ENCODE data around the gene DYDC2. TPM values are rescaled to one million over a fixed set of nuclear protein-coding genes. Genes with fewer than 3 reads are reported as not detected.

Gene DYDC2
- total and polyA plus RNA-seq, 9 of the 15 experiments (the other 6 are each of a cell fraction or from before 2014, with no cell fraction given) = 0.06 to 0.34 (median 0.15) TPM; not detected in 5

GRCh38 chr10:80380185-80380584 lies 23.6 kb downstream of the DYDC2 start:
- in situ Hi-C loops (cut with MboI) = loop anchor here (5.0 to 10.0 kb wide), 2 partner anchors 62 to 125 kb away; no protein-coding TSS in a partner anchor
- no TSS peak for BruUV-seq (replicated peaks)
- no peak for TF ChIP-seq HDAC8 (tag; IDR thresholded peaks at IDR 0.05)
- TF ChIP-seq MCM7 (IDR thresholded peaks at IDR 0.05) = no peak
- no peak for TF ChIP-seq CBX5 (IDR thresholded peaks at IDR 0.05; ENCODE audit: borderline replicate concordance, low read depth)
- TF ChIP-seq TCFL5 (CRISPR knock-in tag; conservative IDR thresholded peaks at IDR 0.05) = no peak
- TF ChIP-seq ZNF696 (CRISPR knock-in tag; conservative IDR thresholded peaks at IDR 0.05) = no peak
- no peak for TF ChIP-seq ZBTB17 (CRISPR knock-in tag; IDR thresholded peaks at IDR 0.05)
- no peak for TF ChIP-seq HLTF (IDR thresholded peaks at IDR 0.05)
- TF ChIP-seq MYNN (IDR thresholded peaks at IDR 0.05) = no peak
- no peak for TF ChIP-seq MYNN (CRISPR knock-in tag; IDR thresholded peaks at IDR 0.05)
- TF ChIP-seq STAG1 (CRISPR knock-in tag; IDR thresholded peaks at IDR 0.05; ENCODE audit: borderline replicate concordance) = no peak
- no peak for TF ChIP-seq SRSF3 (IDR thresholded peaks at IDR 0.05; ENCODE audit: insufficient read depth, low read length)
- TF ChIP-seq, protein P1, sequence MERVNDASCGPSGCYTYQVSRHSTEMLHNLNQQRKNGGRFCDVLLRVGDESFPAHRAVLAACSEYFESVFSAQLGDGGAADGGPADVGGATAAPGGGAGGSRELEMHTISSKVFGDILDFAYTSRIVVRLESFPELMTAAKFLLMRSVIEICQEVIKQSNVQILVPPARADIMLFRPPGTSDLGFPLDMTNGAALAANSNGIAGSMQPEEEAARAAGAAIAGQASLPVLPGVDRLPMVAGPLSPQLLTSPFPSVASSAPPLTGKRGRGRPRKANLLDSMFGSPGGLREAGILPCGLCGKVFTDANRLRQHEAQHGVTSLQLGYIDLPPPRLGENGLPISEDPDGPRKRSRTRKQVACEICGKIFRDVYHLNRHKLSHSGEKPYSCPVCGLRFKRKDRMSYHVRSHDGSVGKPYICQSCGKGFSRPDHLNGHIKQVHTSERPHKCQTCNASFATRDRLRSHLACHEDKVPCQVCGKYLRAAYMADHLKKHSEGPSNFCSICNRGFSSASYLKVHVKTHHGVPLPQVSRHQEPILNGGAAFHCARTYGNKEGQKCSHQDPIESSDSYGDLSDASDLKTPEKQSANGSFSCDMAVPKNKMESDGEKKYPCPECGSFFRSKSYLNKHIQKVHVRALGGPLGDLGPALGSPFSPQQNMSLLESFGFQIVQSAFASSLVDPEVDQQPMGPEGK (CRISPR knock-in tag; IDR thresholded peaks at IDR 0.05; ENCODE audit: borderline replicate concordance) = no peak
- TF ChIP-seq HINFP (tag; conservative IDR thresholded peaks at IDR 0.05; ENCODE audit: low read depth) = no peak
- no peak for TF ChIP-seq RBBP5 (IDR thresholded peaks at IDR 0.05; ENCODE audit: borderline replicate concordance, insufficient read depth, low read length, poor library complexity, severe bottlenecking)
- no peak for TF ChIP-seq ZNF174 (CRISPR knock-in tag; IDR thresholded peaks at IDR 0.05)
- no peak for TF ChIP-seq ZNF431 (CRISPR knock-in tag; IDR thresholded peaks at IDR 0.05)
- no peak for TF ChIP-seq MYC (IDR thresholded peaks at IDR 0.05; ENCODE audit: low read depth, low read length)
- no peak for TF ChIP-seq MYC (CRISPR knock-in tag; IDR thresholded peaks at IDR 0.05; ENCODE audit: borderline replicate concordance, low read depth)
- TF ChIP-seq ETS2 (tag; IDR thresholded peaks at IDR 0.05; ENCODE audit: borderline replicate concordance, poor library complexity, severe bottlenecking) = no peak
- no peak for TF ChIP-seq BRCA1 (IDR thresholded peaks at IDR 0.05)
- TF ChIP-seq BRCA1 (CRISPR knock-in tag; IDR thresholded peaks at IDR 0.05) = no peak

More at GRCh38 chr10:80380185-80380584, 23.6 kb downstream of the DYDC2 start:
- no peaks in the 10 kb centered on the region for H4K20me1 ChIP-seq (replicated peaks; ENCODE audit: control insufficient read depth, insufficient read depth, low read length)
- no peak overlapping the region for H3K4me3 ChIP-seq
- H3K9ac ChIP-seq (ENCODE audit: insufficient read depth in 1 of 2, low read depth in 2 of 2, low read length in 2 of 2) = no peak overlapping the region
- H2AFZ ChIP-seq (ENCODE audit: low read depth, low read length) = no peak overlapping the region
- H3K36me3 ChIP-seq (ENCODE audit: control insufficient read depth, insufficient read depth, low read length) = no peaks in the 10 kb centered on the region
- H3K27ac ChIP-seq (ENCODE audit: extremely low read depth, low read depth, low read length) = no peak overlapping the region
- H3K79me2 ChIP-seq (ENCODE audit: control insufficient read depth, insufficient read depth, low read length) = no peaks in the 10 kb centered on the region
- 0% methylated on average over 4 of the region's 4 CpGs for WGBS (ENCODE audit: insufficient coverage, low coverage, missing lambda C conversion rate)
- DNase-seq (ENCODE audit: extremely low read depth in 1 of 4, low spot score in 3 of 4) (no peak), FAIRE-seq (no peak), ATAC-seq (no peak)
- H3K9me1 ChIP-seq (ENCODE audit: control insufficient read depth, insufficient read depth, low read length) = no peaks in the 10 kb centered on the region
- ChIA-PET POLR2A (no interaction called here), CTCF (ENCODE audit: low intra/inter-chr PET ratio) (no interaction called here)
- H3K4me1 ChIP-seq (replicated peaks in 1 of 2; ENCODE audit: control insufficient read depth in 2 of 2, insufficient read depth in 2 of 2, low read length in 2 of 2) = no peaks in the 10 kb centered on the region
- no peaks in the 10 kb centered on the region for H3K9me3 ChIP-seq (replicated peaks; ENCODE audit: control insufficient read depth, insufficient read depth, low read depth, low read length)
- intact Hi-C loops (cut with micrococcal nuclease) = loop anchor here (5.0 kb wide), 2 partner anchors 282 to 317 kb away; no protein-coding TSS in a partner anchor
- H3K4me2 ChIP-seq (ENCODE audit: insufficient read depth, low read length) = no peak overlapping the region
- H3K27me3 ChIP-seq (ENCODE audit: control insufficient read depth in 2 of 2, insufficient read depth in 2 of 2, low read length in 2 of 2) = peaks cover 4 to 19% of the 10 kb centered on the region in 2 experiments; a peak in 4 of 5 replicates
